Uterus (tissue), 2 donors: ENCODE results near the gene PFKL.

Experiments used
- POLR2A ChIP-seq, 2 donors: fragments of 450-650 bp; IDR thresholded peaks; one replicate each; pipeline ENCODE4 v1.6.1; 2016; ENCODE audit warnings: antibody characterized with exemption in 2 of 2, mild to moderate bottlenecking in 1 of 2, moderate library complexity in 1 of 2
- TF ChIP-seq, protein P1 (sequence below), 4 experiments: fragments of 200-600 bp in 2 of 4; fragments of 450-650 bp in 2 of 4; sonication (generic) in 2 of 4; IDR thresholded peaks; one replicate each; pipeline ENCODE4 v1.5.1; 2016 to 2019; ENCODE audit warnings: antibody characterized with exemption in 4 of 4, mild to moderate bottlenecking in 2 of 4, moderate library complexity in 1 of 4

DNA sequence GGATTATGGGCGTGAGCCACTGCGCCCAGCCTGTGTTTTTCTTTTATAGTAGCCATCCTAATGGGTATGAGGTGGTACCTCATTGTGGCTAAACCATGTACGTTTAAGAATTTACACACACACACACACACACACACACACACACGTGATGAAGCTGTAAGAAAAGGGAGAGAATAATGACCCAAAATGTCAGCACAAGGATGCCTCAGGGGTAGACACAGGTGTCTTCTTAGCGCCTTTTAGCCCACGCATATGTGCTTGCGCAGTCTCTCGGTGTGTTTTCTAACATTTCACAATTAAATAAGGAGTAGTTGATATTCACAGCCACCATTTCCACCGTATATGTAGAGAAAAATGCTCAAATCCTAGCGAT lies 782 bp upstream of the PFKL start:
- no peak for TF ChIP-seq POLR2A (IDR thresholded peaks at IDR 0.05)
- TF ChIP-seq, protein P1, sequence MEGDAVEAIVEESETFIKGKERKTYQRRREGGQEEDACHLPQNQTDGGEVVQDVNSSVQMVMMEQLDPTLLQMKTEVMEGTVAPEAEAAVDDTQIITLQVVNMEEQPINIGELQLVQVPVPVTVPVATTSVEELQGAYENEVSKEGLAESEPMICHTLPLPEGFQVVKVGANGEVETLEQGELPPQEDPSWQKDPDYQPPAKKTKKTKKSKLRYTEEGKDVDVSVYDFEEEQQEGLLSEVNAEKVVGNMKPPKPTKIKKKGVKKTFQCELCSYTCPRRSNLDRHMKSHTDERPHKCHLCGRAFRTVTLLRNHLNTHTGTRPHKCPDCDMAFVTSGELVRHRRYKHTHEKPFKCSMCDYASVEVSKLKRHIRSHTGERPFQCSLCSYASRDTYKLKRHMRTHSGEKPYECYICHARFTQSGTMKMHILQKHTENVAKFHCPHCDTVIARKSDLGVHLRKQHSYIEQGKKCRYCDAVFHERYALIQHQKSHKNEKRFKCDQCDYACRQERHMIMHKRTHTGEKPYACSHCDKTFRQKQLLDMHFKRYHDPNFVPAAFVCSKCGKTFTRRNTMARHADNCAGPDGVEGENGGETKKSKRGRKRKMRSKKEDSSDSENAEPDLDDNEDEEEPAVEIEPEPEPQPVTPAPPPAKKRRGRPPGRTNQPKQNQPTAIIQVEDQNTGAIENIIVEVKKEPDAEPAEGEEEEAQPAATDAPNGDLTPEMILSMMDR (IDR thresholded peaks at IDR 0.05) = no peak
